ENCODE measurements around the gene DNAJA4. TPM values are rescaled to one million over a fixed set of nuclear protein-coding genes. Genes with fewer than 3 reads are reported as not detected.

Gene DNAJA4
- total and polyA plus RNA-seq, 2 of the 13 experiments (the other 11 are each of a cell fraction or from before 2014, with no cell fraction given): not detected

GRCh38 chr15:78261062-78261461 lies 3.3 kb upstream of the DNAJA4 start:
- 8% methylated on average over 3 of the region's 3 CpGs for WGBS (ENCODE audit: low lambda C conversion rate)
- in situ Hi-C loops (cut with HindIII; ENCODE audit: extremely low pct_ligation_motif_present, low pct_unique_long_range_greater_than_20kb): no loop called here

More at GRCh38 chr15:78261062-78261461, 3.3 kb upstream of the DNAJA4 start:
- no peak overlapping the region for H2AFZ ChIP-seq (ENCODE audit: low read length)
- H3K27me3 ChIP-seq (ENCODE audit: control insufficient read depth in 1 of 2, insufficient read depth in 2 of 2, low read length in 2 of 2): peaks cover 0 to 15% of the 10 kb centered on the region in 2 experiments; a peak in 1 of 5 replicates
- no peak overlapping the region for H3K4me3 ChIP-seq (replicated peaks in 1 of 3; ENCODE audit: insufficient read depth in 1 of 3, low read depth in 2 of 3, low read length in 3 of 3)
- FAIRE-seq (no peak), DNase-seq (ENCODE audit: low spot score) (no peak), ATAC-seq (no peak)
- ChIA-PET POLR2A (no interaction called here), CTCF (ENCODE audit: low intra/inter-chr PET ratio, low total read pairs) (no interaction called here)
- no peak overlapping the region for H3K27ac ChIP-seq (ENCODE audit: extremely low read length, insufficient read depth, low read length)
- no peaks in the 10 kb centered on the region for H3K79me2 ChIP-seq (ENCODE audit: insufficient read depth, low read length)
- H3K4me2 ChIP-seq (ENCODE audit: low read depth, low read length): no peak overlapping the region
- no peak for TF ChIP-seq MLXIP (CRISPR knock-in tag; IDR thresholded peaks at IDR 0.05; ENCODE audit: borderline replicate concordance)
- no peak for TF ChIP-seq ZNF121 (CRISPR knock-in tag; IDR thresholded peaks at IDR 0.05)
- no peak for TF ChIP-seq ARNT (IDR thresholded peaks at IDR 0.05)
- intact Hi-C loops (cut with micrococcal nuclease; ENCODE audit: unreplicated experiment): no loop called here
- H3K9ac ChIP-seq (ENCODE audit: insufficient read depth, low read depth, low read length): no peak overlapping the region
- H3K4me1 ChIP-seq (ENCODE audit: insufficient read depth, low read length): no peaks in the 10 kb centered on the region
- no peaks in the 10 kb centered on the region for H4K20me1 ChIP-seq (ENCODE audit: insufficient read depth, low read length)
- H3K9me3 ChIP-seq (ENCODE audit: low read length): no peaks in the 10 kb centered on the region
- no peaks in the 10 kb centered on the region for H3K36me3 ChIP-seq (replicated peaks in 1 of 2; ENCODE audit: control insufficient read depth in 1 of 2, insufficient read depth in 2 of 2, low read length in 2 of 2)
- BruUV-seq (replicated peaks): no TSS peak

Measured in HepG2 (cell line).